Left ventricle myocardium inferior (tissue), 1 donor: Measurements from ENCODE around the gene PLEKHO2. TPM values are rescaled to one million over a fixed set of nuclear protein-coding genes. Genes with fewer than 3 reads are reported as not detected.
A peak's percentile ranks its signal among the peaks of the same experiment; 100 is the strongest.

ENCODE experiments used
- DNase-seq: peaks from one replicate; pipeline ENCODE4 v3.0.0-alpha.2; 2020
- H3K27ac ChIP-seq: fragments of 200-600 bp; replicated peaks from 2 replicates; pipeline ENCODE4 v1.8.0; 2021
- H3K27me3 ChIP-seq: fragments of 200-600 bp; 2 replicates; pipeline ENCODE4 v1.8.0; 2021; ENCODE audit warnings: low read depth
- H3K36me3 ChIP-seq: fragments of 200-600 bp; 2 replicates; pipeline ENCODE4 v1.8.0; 2021
- H3K4me1 ChIP-seq: fragments of 200-600 bp; 2 replicates; pipeline ENCODE4 v1.8.0; 2021
- H3K4me3 ChIP-seq: fragments of 200-600 bp; 2 replicates; pipeline ENCODE4 v1.8.0; 2021; ENCODE audit warnings: mild to moderate bottlenecking, moderate library complexity
- H3K9me3 ChIP-seq: fragments of 200-600 bp; replicated peaks from 2 replicates; pipeline ENCODE4 v1.8.0; 2021
- intact Hi-C: fragments of 100-400 bp; cut with micrococcal nuclease; formaldehyde crosslinking; loops from one replicate; pipeline ENCODE4 v1.11.0; 2022
- total RNA-seq: library from RNA; stranded (reverse); fragmentation: NEBNext Ultra II Directional; extraction: Animal tissue kit (Norgen Biotek cat#: 25700); gene quantifications from one replicate; pipeline ENCODE4 v1.2.1, GENCODE V29; 2021
- TF ChIP-seq, protein P1 (sequence below): fragments of 200-600 bp; IDR thresholded peaks from 2 replicates; pipeline ENCODE4 v1.8.0; 2021; ENCODE audit warnings: antibody characterized with exemption, mild to moderate bottlenecking, borderline replicate concordance
- donor health status: DM: no; HTN: yes; CAD: no; lungs with severe emphysema.

Gene PLEKHO2
- total RNA-seq, 1 donor from 2014 or later = 8.0 TPM

DNA sequence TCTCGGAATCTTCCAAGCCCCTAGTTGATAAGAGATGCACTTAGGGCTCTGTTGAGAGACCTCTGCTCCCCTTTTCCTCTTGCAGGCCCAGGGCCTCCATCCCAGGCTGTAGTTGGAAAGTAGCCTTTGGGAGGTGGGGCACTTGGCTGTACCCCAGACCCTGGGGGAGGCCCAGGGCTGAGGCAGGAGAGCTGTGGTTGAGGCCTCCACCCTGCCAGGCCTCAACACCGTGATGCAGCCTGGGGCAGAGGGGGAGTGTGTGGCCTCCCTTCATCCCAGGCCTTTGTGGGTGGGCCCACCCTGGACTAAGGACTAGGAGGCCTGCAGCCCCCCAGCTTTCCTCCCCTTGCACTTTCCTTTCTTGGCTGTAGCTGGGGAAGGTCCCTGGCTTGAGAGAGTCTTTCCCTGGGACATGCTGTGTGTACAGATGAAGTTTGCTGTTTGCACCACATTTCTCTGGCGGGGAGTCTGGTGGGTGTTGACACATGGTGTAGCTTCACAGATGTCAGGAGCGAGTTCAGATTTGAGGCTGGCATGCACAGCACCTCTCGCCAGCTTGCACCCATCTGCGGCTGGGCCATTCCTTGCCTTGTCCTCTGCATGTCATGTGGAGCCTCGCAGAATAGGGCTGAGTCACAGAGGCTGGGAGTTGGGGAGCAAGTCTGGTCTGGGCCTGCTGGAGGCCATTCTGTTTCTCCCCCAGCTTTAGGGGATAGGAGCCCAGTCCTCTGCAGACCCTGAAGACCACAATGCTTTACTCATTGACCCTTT, 13.7 kb downstream of the PLEKHO2 start:
- Histone ChIP-seq H3K4me1 (peaks cover 97% of the 10 kb centered on the region), H3K27ac (peak overlapping the region; percentile 85), H3K36me3 (peaks cover 36% of the 10 kb centered on the region), H3K9me3 (no peaks in the 10 kb centered on the region), H3K4me3 (no peak overlapping the region), H3K27me3 (no peaks in the 10 kb centered on the region)
- TF ChIP-seq, protein P1, sequence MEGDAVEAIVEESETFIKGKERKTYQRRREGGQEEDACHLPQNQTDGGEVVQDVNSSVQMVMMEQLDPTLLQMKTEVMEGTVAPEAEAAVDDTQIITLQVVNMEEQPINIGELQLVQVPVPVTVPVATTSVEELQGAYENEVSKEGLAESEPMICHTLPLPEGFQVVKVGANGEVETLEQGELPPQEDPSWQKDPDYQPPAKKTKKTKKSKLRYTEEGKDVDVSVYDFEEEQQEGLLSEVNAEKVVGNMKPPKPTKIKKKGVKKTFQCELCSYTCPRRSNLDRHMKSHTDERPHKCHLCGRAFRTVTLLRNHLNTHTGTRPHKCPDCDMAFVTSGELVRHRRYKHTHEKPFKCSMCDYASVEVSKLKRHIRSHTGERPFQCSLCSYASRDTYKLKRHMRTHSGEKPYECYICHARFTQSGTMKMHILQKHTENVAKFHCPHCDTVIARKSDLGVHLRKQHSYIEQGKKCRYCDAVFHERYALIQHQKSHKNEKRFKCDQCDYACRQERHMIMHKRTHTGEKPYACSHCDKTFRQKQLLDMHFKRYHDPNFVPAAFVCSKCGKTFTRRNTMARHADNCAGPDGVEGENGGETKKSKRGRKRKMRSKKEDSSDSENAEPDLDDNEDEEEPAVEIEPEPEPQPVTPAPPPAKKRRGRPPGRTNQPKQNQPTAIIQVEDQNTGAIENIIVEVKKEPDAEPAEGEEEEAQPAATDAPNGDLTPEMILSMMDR = no peak
- intact Hi-C loops = no loop called here
- DNase-seq = no peak

DNA sequence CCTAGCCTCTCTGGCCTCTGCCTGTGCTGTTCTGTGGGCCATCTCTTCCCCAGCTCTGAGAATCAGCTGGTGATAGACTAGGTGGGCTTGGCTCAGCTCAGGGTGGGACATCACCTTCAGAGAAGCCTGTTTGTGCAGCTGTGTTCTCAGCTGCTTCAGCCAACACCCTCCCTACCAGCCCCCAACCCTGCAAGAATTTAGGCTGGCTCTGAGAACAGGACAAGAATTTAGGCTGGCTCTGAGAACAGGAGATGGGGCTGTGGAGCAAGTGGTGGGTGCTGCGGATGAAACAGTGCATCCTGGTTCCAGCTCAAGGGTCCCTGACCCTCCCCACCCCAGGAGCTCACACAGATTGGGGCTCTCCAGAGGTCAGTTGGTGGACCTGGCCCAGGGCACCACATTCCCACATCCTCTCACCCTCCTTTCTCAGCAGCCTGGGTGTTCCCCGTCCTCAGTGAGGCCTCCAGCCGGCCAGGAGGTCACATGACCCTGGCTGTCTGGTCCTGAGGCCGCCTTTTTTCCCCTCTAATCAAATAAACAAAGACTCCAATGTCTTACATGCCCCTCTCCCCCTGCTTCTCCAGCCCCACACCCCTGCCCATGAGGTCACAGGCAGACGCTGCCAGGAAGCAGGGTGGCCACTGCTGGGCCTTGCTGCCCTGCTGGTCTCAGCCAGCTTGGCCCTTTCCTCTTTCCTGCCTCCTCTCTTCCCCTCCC, 14.9 kb downstream of the PLEKHO2 start:
- H3K9me3 ChIP-seq = no peaks in the 10 kb centered on the region
- no peaks in the 10 kb centered on the region for H3K27me3 ChIP-seq
- H3K4me3 ChIP-seq = peak overlapping the region; percentile 14
- peak; percentile 62 for DNase-seq
- TF ChIP-seq, protein P1 = no peak
- H3K27ac ChIP-seq = peak overlapping the region; percentile 85
- intact Hi-C loops = no loop called here
- peaks cover 37% of the 10 kb centered on the region for H3K36me3 ChIP-seq
- H3K4me1 ChIP-seq = peaks cover 97% of the 10 kb centered on the region

DNA sequence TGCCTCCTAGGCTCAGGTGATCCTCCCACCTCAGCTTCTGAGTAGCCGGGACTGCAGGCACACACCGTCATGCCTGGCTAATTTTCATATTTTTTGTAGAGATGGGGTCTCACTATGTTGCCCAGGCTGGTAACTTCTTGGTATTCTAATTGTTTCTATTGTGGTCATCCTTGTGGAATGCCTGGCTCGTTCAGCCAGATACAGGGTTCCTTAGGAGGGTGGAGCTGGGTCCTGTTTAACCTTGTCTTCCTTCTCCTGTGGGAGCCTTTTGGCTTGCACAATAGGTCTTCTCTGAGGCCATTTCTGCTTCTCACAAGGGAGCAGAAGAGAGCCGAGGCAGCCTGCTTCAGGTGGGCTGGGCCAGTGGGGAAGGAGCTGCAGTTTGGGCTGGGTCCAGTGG, 15.7 kb downstream of the PLEKHO2 start:
- intact Hi-C loops = no loop called here
- peaks cover 97% of the 10 kb centered on the region for H3K4me1 ChIP-seq
- H3K4me3 ChIP-seq = no peak overlapping the region
- no peak for DNase-seq
- H3K27ac ChIP-seq = peak overlapping the region; percentile 85
- TF ChIP-seq, protein P1 = no peak
- H3K27me3 ChIP-seq = no peaks in the 10 kb centered on the region
- H3K36me3 ChIP-seq = peaks cover 43% of the 10 kb centered on the region
- H3K9me3 ChIP-seq = no peaks in the 10 kb centered on the region

GRCh38 chr15:64858021-64858575, 16.4 kb downstream of the PLEKHO2 start:
- Histone ChIP-seq H3K27me3 (no peaks in the 10 kb centered on the region), H3K4me3 (no peak overlapping the region), H3K4me1 (peaks cover 94% of the 10 kb centered on the region), H3K27ac (peak overlapping the region; percentile 85), H3K9me3 (no peaks in the 10 kb centered on the region), H3K36me3 (peaks cover 43% of the 10 kb centered on the region)
- intact Hi-C loops = no loop called here
- TF ChIP-seq, protein P1 = no peak
- DNase-seq = no peak

DNA sequence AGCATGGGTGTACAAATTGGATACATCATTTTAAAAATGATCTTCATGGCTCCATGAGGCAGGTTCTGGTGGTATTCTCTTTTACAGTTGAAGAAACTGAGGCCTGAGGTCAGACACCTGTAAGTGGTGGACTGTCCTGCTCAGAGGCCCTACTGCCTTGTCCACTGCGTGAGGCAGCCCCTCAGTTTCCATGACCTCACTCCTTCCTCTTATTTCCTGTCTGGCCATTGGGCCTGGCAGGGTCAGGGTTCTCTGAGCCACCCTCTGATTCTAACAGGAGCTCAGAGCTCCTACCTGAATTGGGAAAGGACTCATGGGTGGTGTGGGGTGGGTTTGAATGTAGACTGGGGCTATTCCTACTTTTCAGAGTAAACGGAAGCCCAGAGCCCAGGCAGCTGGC, 17.5 kb downstream of the PLEKHO2 start:
- peaks cover 82% of the 10 kb centered on the region for H3K4me1 ChIP-seq
- no peaks in the 10 kb centered on the region for H3K27me3 ChIP-seq
- TF ChIP-seq, protein P1 = no peak
- H3K36me3 ChIP-seq = peaks cover 46% of the 10 kb centered on the region
- no peak for DNase-seq
- H3K27ac ChIP-seq = peak overlapping the region; percentile 18
- no peaks in the 10 kb centered on the region for H3K9me3 ChIP-seq
- intact Hi-C loops = no loop called here
- H3K4me3 ChIP-seq = no peak overlapping the region
